Ureter (tissue), 1 donor: ENCODE measurements around the gene IL6R. TPM values are rescaled to one million over a fixed set of nuclear protein-coding genes. Genes with fewer than 3 reads are reported as not detected.

ENCODE experiments used
- DNase-seq: peaks from one replicate; pipeline ENCODE4 v3.0.0-alpha.2; 2020; ENCODE audit warnings: low spot score
- total RNA-seq: library from RNA; stranded (reverse); gene quantifications from one replicate; pipeline ENCODE4 v1.2.4, GENCODE V29; 2023
- donor health status: DM: yes; HTN: yes; CAD: no.

IL6R gene
- total RNA-seq, 1 donor from 2014 or later, result 12.5 TPM

- DNase-seq, result no peak
These were observed 98.8 kb downstream of the IL6R start for GRCh38 chr1:154503898-154504297.

- DNase-seq, result no peak
These were observed 107.6 kb downstream of the IL6R start for GRCh38 chr1:154512760-154513159.

- DNase-seq, result no peak
These were observed 109.0 kb downstream of the IL6R start for GRCh38 chr1:154514066-154514553.

- no peak for DNase-seq
These were observed 112.5 kb downstream of the IL6R start for GRCh38 chr1:154517661-154518060.

Other genes starting within 250 kb of the IL6R start
- 242 TPM for gene TPM3, start 213.2 kb upstream of the IL6R start, total RNA-seq
- gene CFAP141, start 199.0 kb upstream of the IL6R start, total RNA-seq, result not detected
- gene UBAP2L, start 184.4 kb upstream of the IL6R start, total RNA-seq, result 195 TPM
- gene HAX1, start 132.7 kb upstream of the IL6R start, total RNA-seq, result 110 TPM
- not detected for gene AQP10, start 84.2 kb upstream of the IL6R start, total RNA-seq
- gene ATP8B2, start 79.8 kb upstream of the IL6R start, total RNA-seq, result 40.7 TPM
- 3.3 TPM for gene TDRD10, start 96.9 kb downstream of the IL6R start, total RNA-seq
- 13.3 TPM for gene SHE, start 97.1 kb downstream of the IL6R start, total RNA-seq
- 68.9 TPM for gene UBE2Q1, start 153.3 kb downstream of the IL6R start, total RNA-seq
- 0.36 TPM for gene CHRNB2, start 162.4 kb downstream of the IL6R start, total RNA-seq
- 192 TPM for gene ADAR, start 202.8 kb downstream of the IL6R start, total RNA-seq